ENCODE data around the gene GPC6.

DNA sequence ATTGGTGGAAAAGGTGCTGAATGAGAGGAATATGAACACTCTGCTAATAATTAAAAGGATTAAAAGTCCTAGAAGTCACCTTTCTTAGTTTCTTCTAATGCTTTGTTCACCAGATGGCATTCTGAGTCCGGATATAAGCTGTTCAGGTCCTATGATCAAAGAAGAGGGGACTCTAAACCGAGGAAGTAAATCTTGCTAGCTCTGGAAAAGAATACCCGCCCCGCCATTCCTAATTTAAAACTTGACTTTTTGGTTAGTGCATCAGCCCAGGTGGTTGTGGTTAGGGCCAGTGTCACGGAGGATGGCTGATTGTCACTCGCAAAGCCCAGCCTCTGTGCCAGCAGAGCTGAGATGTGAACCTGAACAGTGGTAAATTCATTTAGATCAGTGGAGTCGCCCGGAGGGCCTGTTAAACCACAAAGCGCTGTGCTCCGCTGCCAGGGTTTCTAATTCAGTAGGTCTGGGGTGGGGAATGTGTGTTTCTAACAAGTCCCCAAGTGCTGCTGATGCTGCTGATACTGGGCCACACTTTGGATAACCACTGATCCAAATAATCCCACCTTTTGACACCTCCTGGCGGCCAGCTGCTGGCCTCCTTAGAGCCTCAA is 827.5 kb downstream of the GPC6 start:
- TF ChIP-seq, protein P1, sequence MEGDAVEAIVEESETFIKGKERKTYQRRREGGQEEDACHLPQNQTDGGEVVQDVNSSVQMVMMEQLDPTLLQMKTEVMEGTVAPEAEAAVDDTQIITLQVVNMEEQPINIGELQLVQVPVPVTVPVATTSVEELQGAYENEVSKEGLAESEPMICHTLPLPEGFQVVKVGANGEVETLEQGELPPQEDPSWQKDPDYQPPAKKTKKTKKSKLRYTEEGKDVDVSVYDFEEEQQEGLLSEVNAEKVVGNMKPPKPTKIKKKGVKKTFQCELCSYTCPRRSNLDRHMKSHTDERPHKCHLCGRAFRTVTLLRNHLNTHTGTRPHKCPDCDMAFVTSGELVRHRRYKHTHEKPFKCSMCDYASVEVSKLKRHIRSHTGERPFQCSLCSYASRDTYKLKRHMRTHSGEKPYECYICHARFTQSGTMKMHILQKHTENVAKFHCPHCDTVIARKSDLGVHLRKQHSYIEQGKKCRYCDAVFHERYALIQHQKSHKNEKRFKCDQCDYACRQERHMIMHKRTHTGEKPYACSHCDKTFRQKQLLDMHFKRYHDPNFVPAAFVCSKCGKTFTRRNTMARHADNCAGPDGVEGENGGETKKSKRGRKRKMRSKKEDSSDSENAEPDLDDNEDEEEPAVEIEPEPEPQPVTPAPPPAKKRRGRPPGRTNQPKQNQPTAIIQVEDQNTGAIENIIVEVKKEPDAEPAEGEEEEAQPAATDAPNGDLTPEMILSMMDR (IDR thresholded peaks at IDR 0.05): no peak
- TF ChIP-seq POLR2A (IDR thresholded peaks at IDR 0.05): no peak
- TF ChIP-seq EP300 (IDR thresholded peaks at IDR 0.05): no peak

All from suprapubic skin (tissue), 3 donors.